Adipocyte (in vitro differentiated cells): Measurements from ENCODE around the gene CDH1.

Source experiments
- DNase-seq: peaks from one replicate; pipeline ENCODE4 v3.0.0-alpha.2; 2015; ENCODE audit warnings: low read depth
- H3K27me3 ChIP-seq: replicated peaks from 2 replicates; pipeline ENCODE4 v1.7.0; 2013; ENCODE audit warnings: mild to moderate bottlenecking, low read length, moderate library complexity; ENCODE audit not compliant: control insufficient read depth, insufficient read depth
- H3K36me3 ChIP-seq: 2 replicates; pipeline ENCODE4 v1.7.0; 2013; ENCODE audit warnings: low read length, mild to moderate bottlenecking, moderate library complexity; ENCODE audit not compliant: control insufficient read depth, insufficient read depth, severe bottlenecking
- H3K4me1 ChIP-seq: 2 replicates; pipeline ENCODE4 v1.7.0; 2013; ENCODE audit warnings: mild to moderate bottlenecking, low read length, moderate library complexity; ENCODE audit not compliant: control insufficient read depth, insufficient read depth
- H3K4me3 ChIP-seq: 2 replicates; pipeline ENCODE4 v1.7.0; 2013; ENCODE audit warnings: mild to moderate bottlenecking, low read length, moderate library complexity
- H3K9ac ChIP-seq: 2 replicates; pipeline ENCODE4 v1.7.0; 2013; ENCODE audit warnings: mild to moderate bottlenecking, low read length, moderate library complexity
- H3K9me3 ChIP-seq: 2 replicates; pipeline ENCODE4 v1.7.0; 2013; ENCODE audit warnings: mild to moderate bottlenecking, low read length, moderate library complexity; ENCODE audit not compliant: control insufficient read depth

Gene CDH1

GRCh38 chr16:68749432-68749831, 12.3 kb downstream of the CDH1 start:
- no peak overlapping the region for H3K9ac ChIP-seq
- H3K27me3 ChIP-seq, result peaks cover 37% of the 10 kb centered on the region
- H3K4me1 ChIP-seq, result no peaks in the 10 kb centered on the region
- DNase-seq, result no peak
- H3K4me3 ChIP-seq, result no peak overlapping the region
- no peaks in the 10 kb centered on the region for H3K9me3 ChIP-seq
- no peaks in the 10 kb centered on the region for H3K36me3 ChIP-seq

GRCh38 chr16:68750193-68750695, 13.2 kb downstream of the CDH1 start:
- Histone ChIP-seq H3K36me3 (no peaks in the 10 kb centered on the region), H3K27me3 (peaks cover 37% of the 10 kb centered on the region), H3K9me3 (no peaks in the 10 kb centered on the region), H3K4me3 (no peak overlapping the region), H3K9ac (no peak overlapping the region), H3K4me1 (no peaks in the 10 kb centered on the region)
- no peak for DNase-seq

- Histone ChIP-seq H3K4me1 (no peaks in the 10 kb centered on the region), H3K27me3 (peaks cover 37% of the 10 kb centered on the region), H3K4me3 (no peak overlapping the region), H3K9ac (no peak overlapping the region), H3K9me3 (no peaks in the 10 kb centered on the region), H3K36me3 (no peaks in the 10 kb centered on the region)
- DNase-seq, result no peak
These were observed 14.1 kb downstream of the CDH1 start for GRCh38 chr16:68751160-68751559.

GRCh38 chr16:68752602-68753001, 15.5 kb downstream of the CDH1 start:
- Histone ChIP-seq H3K27me3 (peaks cover 29% of the 10 kb centered on the region), H3K9ac (no peak overlapping the region), H3K4me3 (no peak overlapping the region), H3K4me1 (no peaks in the 10 kb centered on the region), H3K9me3 (no peaks in the 10 kb centered on the region), H3K36me3 (no peaks in the 10 kb centered on the region)
- DNase-seq, result no peak

- H3K9ac ChIP-seq, result no peak overlapping the region
- no peaks in the 10 kb centered on the region for H3K9me3 ChIP-seq
These were observed 17.1 kb downstream of the CDH1 start for GRCh38 chr16:68754084-68754792.

GRCh38 chr16:68756239-68756915, 19.3 kb downstream of the CDH1 start:
- no peak for DNase-seq

More at GRCh38 chr16:68754084-68754792, 17.1 kb downstream of the CDH1 start:
- DNase-seq, result no peak
- Histone ChIP-seq H3K4me3 (no peak overlapping the region), H3K27me3 (peaks cover 23% of the 10 kb centered on the region), H3K4me1 (no peaks in the 10 kb centered on the region), H3K36me3 (no peaks in the 10 kb centered on the region)

GRCh38 chr16:68757625-68757935, 20.5 kb downstream of the CDH1 start:
- Histone ChIP-seq H3K4me3 (no peak overlapping the region), H3K9ac (no peak overlapping the region), H3K4me1 (no peaks in the 10 kb centered on the region), H3K9me3 (no peaks in the 10 kb centered on the region), H3K36me3 (no peaks in the 10 kb centered on the region), H3K27me3 (peaks cover 9% of the 10 kb centered on the region)
- no peak for DNase-seq

More at GRCh38 chr16:68756239-68756915, 19.3 kb downstream of the CDH1 start:
- no peaks in the 10 kb centered on the region for H3K36me3 ChIP-seq
- no peaks in the 10 kb centered on the region for H3K9me3 ChIP-seq
- peaks cover 9% of the 10 kb centered on the region for H3K27me3 ChIP-seq
- no peaks in the 10 kb centered on the region for H3K4me1 ChIP-seq
- H3K9ac ChIP-seq, result no peak overlapping the region
- H3K4me3 ChIP-seq, result no peak overlapping the region

- Histone ChIP-seq H3K4me3 (no peak overlapping the region), H3K27me3 (peaks cover 6% of the 10 kb centered on the region)
- DNase-seq, result no peak
These were observed 22.0 kb downstream of the CDH1 start for GRCh38 chr16:68759062-68759461.

GRCh38 chr16:68760671-68761275, 23.7 kb downstream of the CDH1 start:
- DNase-seq, result no peak
- Histone ChIP-seq H3K36me3 (no peaks in the 10 kb centered on the region), H3K4me1 (no peaks in the 10 kb centered on the region), H3K9me3 (no peaks in the 10 kb centered on the region), H3K9ac (no peak overlapping the region), H3K4me3 (no peak overlapping the region), H3K27me3 (no peaks in the 10 kb centered on the region)

More at GRCh38 chr16:68759062-68759461, 22.0 kb downstream of the CDH1 start:
- no peaks in the 10 kb centered on the region for H3K4me1 ChIP-seq
- no peaks in the 10 kb centered on the region for H3K9me3 ChIP-seq
- no peaks in the 10 kb centered on the region for H3K36me3 ChIP-seq
- H3K9ac ChIP-seq, result no peak overlapping the region

GRCh38 chr16:68762996-68763756, 26.1 kb downstream of the CDH1 start:
- H3K27me3 ChIP-seq, result no peaks in the 10 kb centered on the region
- H3K9ac ChIP-seq, result no peak overlapping the region
- H3K9me3 ChIP-seq, result no peaks in the 10 kb centered on the region
- H3K4me1 ChIP-seq, result no peaks in the 10 kb centered on the region
- DNase-seq, result peak; percentile 37
- H3K36me3 ChIP-seq, result no peaks in the 10 kb centered on the region
- H3K4me3 ChIP-seq, result no peak overlapping the region

- no peak for DNase-seq
- H3K36me3 ChIP-seq, result no peaks in the 10 kb centered on the region
- H3K9ac ChIP-seq, result no peak overlapping the region
- H3K4me1 ChIP-seq, result no peaks in the 10 kb centered on the region
- no peak overlapping the region for H3K4me3 ChIP-seq
- peaks cover 7% of the 10 kb centered on the region for H3K27me3 ChIP-seq
- no peaks in the 10 kb centered on the region for H3K9me3 ChIP-seq
These were observed 27.8 kb downstream of the CDH1 start for GRCh38 chr16:68764862-68765261.
